ENCODE data around the gene NUP155.
"Not testable (repeated sequence)": the region's sequence is repeated elsewhere in the genome, so short reads cannot be mapped to it uniquely, and the experiment has no call there.

NUP155 gene

DNA sequence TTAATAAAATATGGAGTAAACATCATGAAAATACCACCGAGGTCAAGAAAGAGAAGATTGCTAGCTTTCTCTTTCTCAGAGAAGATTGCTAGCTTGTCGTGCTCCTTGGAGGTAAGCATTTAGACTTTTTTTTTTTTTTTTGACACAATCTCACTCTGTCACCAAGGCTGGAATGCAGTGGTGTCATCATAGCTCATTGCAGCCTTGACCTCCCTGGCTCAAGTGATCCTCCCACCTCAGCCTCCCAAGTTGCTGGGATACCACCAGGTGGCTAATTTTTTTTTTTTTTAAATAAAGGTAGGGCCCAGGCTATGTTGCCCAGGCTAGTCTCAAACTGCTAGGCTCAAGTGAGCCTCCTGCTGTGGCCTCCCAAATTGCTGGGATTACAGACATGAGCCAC, 95.4 kb downstream of the NUP155 start:
- H3K4me3 ChIP-seq (ENCODE audit: low read length) = no peak overlapping the region
- TF ChIP-seq, protein P1, sequence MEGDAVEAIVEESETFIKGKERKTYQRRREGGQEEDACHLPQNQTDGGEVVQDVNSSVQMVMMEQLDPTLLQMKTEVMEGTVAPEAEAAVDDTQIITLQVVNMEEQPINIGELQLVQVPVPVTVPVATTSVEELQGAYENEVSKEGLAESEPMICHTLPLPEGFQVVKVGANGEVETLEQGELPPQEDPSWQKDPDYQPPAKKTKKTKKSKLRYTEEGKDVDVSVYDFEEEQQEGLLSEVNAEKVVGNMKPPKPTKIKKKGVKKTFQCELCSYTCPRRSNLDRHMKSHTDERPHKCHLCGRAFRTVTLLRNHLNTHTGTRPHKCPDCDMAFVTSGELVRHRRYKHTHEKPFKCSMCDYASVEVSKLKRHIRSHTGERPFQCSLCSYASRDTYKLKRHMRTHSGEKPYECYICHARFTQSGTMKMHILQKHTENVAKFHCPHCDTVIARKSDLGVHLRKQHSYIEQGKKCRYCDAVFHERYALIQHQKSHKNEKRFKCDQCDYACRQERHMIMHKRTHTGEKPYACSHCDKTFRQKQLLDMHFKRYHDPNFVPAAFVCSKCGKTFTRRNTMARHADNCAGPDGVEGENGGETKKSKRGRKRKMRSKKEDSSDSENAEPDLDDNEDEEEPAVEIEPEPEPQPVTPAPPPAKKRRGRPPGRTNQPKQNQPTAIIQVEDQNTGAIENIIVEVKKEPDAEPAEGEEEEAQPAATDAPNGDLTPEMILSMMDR (conservative IDR thresholded peaks at IDR 0.05; ENCODE audit: low read depth, low read length) = no peak
- no peak for DNase-seq (ENCODE audit: low read depth)

DNA sequence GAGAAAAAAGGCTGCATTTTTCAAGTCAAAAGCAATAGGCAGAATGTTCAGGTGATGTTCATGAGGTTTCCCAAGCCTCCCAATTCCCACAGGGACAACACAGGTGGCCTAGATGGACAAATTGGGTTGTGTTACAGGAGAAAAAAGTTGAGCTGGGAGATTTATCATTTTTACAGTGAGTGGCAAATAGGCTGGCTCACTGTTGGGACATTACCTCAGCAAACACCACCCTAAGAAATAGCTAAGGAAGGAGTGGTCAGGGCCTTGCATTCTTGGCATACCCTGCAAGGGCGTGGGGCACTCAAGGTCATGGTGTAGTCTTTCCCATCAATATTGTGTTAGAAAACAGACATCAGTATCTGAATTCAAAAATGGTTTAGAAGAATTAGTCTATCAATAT, 98.4 kb downstream of the NUP155 start:
- peak; percentile 89 for DNase-seq (ENCODE audit: low read depth)
- no peak overlapping the region for H3K4me3 ChIP-seq (ENCODE audit: low read length)
- TF ChIP-seq, protein P1 (conservative IDR thresholded peaks at IDR 0.05; ENCODE audit: low read depth, low read length) = no peak

DNA sequence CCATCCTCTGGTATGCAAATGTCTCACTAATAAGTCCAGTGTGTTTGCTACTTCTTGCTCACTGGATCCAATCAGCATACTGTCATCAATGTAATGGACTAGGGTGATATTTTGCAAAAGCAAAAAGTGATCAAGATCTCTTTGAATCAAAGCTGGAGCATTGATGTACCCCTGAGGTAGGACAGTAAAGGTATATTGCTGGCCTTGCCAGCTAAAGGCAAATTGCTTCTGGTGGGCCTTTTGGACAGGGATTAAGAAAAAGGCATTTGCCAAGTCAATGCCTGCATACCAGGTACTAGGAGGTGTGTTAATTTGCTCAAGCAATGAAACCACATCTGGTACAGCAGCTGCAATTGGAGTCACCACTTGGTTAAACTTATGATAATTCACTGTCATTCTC, 102.8 kb downstream of the NUP155 start:
- H3K4me3 ChIP-seq (ENCODE audit: low read length) = not testable (repeated sequence)

DNA sequence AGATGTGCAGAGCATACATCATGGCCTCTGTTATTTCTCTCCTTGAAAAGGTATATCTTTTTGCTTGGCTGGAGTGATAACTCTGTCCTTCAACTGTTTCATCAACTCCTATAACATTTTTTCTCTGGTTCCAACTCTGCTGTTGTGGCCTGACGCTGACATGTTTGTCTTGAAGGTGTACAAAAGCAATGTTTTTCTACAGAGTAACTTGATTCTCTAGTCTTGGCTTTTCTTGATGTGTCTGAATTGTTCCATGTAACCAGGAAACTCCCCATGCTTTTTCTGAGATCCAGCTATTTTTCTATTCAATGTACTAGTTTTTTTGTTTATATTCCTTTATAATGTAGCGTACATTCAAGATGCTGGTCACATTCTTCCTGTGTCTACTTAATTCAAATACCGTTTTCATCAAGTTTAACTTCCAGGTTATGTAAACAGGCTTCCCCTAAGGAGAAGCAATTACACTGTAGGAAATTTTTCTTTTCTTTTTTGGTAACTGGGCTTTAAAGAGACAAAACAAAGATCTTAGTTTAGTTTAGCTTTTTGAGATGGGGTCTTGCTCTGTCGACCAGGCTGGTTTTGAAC, 115.0 kb downstream of the NUP155 start:
- TF ChIP-seq, protein P1 (conservative IDR thresholded peaks at IDR 0.05; ENCODE audit: low read depth, low read length) = no peak
- DNase-seq (ENCODE audit: low read depth) = no peak
- no peak overlapping the region for H3K4me3 ChIP-seq (ENCODE audit: low read length)

More for the DNA sequence above, 102.8 kb downstream of the NUP155 start:
- not testable (repeated sequence) for DNase-seq (ENCODE audit: low read depth)

DNA sequence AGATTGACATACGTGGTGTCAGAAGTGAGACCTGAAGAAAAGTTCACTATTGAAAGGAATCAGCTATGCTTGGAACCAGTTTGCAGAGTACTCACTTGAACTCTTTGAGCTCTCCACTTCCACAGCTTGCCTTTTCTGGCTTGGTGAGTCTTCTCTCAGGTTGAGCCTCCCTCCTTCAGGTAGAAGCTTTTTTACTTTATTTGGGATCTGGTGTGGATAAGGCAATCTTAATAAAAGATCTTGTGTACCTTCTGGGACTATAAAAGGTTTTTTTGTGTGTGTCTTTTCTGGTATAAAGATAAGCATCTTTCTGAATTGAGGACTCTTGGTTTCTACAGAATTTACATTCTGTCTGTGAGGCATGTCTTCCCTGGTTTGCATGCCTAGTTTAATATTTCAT, 116.3 kb downstream of the NUP155 start:
- H3K4me3 ChIP-seq (ENCODE audit: low read length) = no peak overlapping the region
- TF ChIP-seq, protein P1 (conservative IDR thresholded peaks at IDR 0.05; ENCODE audit: low read depth, low read length) = no peak
- DNase-seq (ENCODE audit: low read depth) = no peak

DNA sequence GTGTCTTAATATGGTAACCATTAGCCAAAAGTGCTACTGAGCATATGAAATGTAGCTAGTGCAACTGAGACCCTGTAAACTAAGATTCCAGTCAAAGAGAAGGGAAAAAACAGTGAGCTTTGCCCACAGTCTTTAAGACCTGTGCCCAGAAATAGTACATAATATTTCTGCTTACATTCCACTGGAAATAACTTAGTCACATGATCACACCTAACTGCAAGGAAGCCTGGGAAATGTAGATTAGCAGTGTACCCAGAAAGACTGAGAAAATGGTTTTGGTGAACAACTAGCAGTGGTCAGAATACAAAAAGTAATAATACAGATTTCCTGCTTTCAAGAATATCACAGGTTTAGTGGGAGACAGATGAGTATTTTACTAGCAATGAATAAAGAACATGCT, 119.2 kb downstream of the NUP155 start:
- DNase-seq (ENCODE audit: low read depth) = peak; percentile 27
- no peak overlapping the region for H3K4me3 ChIP-seq (ENCODE audit: low read length)
- TF ChIP-seq, protein P1 (conservative IDR thresholded peaks at IDR 0.05; ENCODE audit: low read depth, low read length) = no peak

DNA sequence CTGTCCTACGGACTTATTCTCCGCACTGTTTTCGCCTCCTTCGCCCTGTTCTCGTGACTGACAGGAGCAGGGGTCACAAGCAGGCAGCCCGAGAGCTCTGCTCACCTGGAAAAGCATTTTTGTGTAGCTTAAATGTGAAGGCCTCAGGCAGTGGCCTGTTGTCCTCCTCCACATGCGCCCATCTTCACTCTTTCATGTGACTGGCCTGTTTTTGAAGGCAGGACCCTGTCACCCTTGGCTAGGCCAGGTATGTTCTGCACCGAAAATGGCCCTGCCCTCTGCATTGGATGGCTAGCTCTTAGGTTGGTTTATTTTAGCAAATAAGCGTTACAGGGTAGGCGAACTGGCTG, 121.1 kb downstream of the NUP155 start:
- H3K4me3 ChIP-seq (ENCODE audit: low read length) = peak overlapping the region; percentile 80
- TF ChIP-seq, protein P1 (conservative IDR thresholded peaks at IDR 0.05; ENCODE audit: low read depth, low read length) = no peak
- no peak for DNase-seq (ENCODE audit: low read depth)
